Cardiac septum (tissue), 1 donor: Measurements from ENCODE around the gene RABEPK. TPM values are rescaled to one million over a fixed set of nuclear protein-coding genes. Genes with fewer than 3 reads are reported as not detected.
"Not testable (repeated sequence)": the region's sequence is repeated elsewhere in the genome, so short reads cannot be mapped to it uniquely, and the experiment has no call there.

Experiments used
- DNase-seq: peaks from one replicate; pipeline ENCODE4 v3.0.0-alpha.2; 2020; ENCODE audit warnings: low spot score
- intact Hi-C: fragments of 100-400 bp; cut with DNase I; formaldehyde crosslinking; loops from one replicate; pipeline ENCODE4 v1.14.0; 2022
- total RNA-seq: library from RNA; stranded (reverse); fragmentation: NEBNext Ultra II Directional; extraction: Animal tissue kit (Norgen Biotek cat#: 25700); gene quantifications from one replicate; pipeline ENCODE4 v1.2.1, GENCODE V29; 2021
- donor health status: DM: no; HTN: no; CAD: no.

The RABEPK gene
- total RNA-seq, 1 donor from 2014 or later: 9.4 TPM

- intact Hi-C loops: loop anchor here (5.0 kb wide), 2 partner anchors 38 to 298 kb away; partner anchors contain the start of genes GOLGA1 and RABEPK
- no peak for DNase-seq
These were observed 39.6 kb downstream of the RABEPK start for GRCh38 chr9:125239631-125240597.

GRCh38 chr9:125240649-125240999 lies 40.3 kb downstream of the RABEPK start:
- intact Hi-C loops: loop anchor here (5.0 kb wide), 2 partner anchors 38 to 298 kb away; partner anchors contain the start of genes GOLGA1 and RABEPK
- DNase-seq: no peak

GRCh38 chr9:125241000-125241862 lies 40.9 kb downstream of the RABEPK start, which contains the start of gene HSPA5:
HSPA5 (minus strand) TSS chr9:125241343; CDS start chr9:125241126, 217 bp downstream.
- intact Hi-C loops: loop anchor here (1.0 to 5.0 kb wide), 3 partner anchors 20 to 299 kb away; partner anchors contain the start of genes GAPVD1, GOLGA1 and RABEPK
- peak; percentile 99 for DNase-seq

- DNase-seq: peak; percentile 78
- intact Hi-C loops: loop anchor here (1.0 to 5.0 kb wide), 3 partner anchors 19 to 300 kb away; partner anchors contain the start of genes GAPVD1, GOLGA1 and RABEPK
These were observed 41.8 kb downstream of the RABEPK start for GRCh38 chr9:125241863-125242739.

- intact Hi-C loops: loop anchor here (5.0 kb wide), 2 partner anchors 42 to 302 kb away; partner anchors contain the start of genes GOLGA1 and RABEPK
These were observed 43.5 kb downstream of the RABEPK start for GRCh38 chr9:125243792-125244260.

GRCh38 chr9:125246261-125246667 lies 45.9 kb downstream of the RABEPK start:
- no peak for DNase-seq
- intact Hi-C loops: no loop called here

More at GRCh38 chr9:125243792-125244260, 43.5 kb downstream of the RABEPK start:
- DNase-seq: no peak

GRCh38 chr9:125254231-125254630 lies 53.9 kb downstream of the RABEPK start:
- intact Hi-C loops: loop anchor here (10.0 kb wide), 1 partner anchor 121 kb away; no protein-coding TSS in a partner anchor
- DNase-seq: no peak

- no peak for DNase-seq
- intact Hi-C loops: loop anchor here (10.0 kb wide), 1 partner anchor 119 kb away; no protein-coding TSS in a partner anchor
These were observed 55.5 kb downstream of the RABEPK start for GRCh38 chr9:125255781-125256391.

- intact Hi-C loops: loop anchor here (10.0 kb wide), 1 partner anchor 117 kb away; no protein-coding TSS in a partner anchor
These were observed 57.9 kb downstream of the RABEPK start for GRCh38 chr9:125258160-125258785.

GRCh38 chr9:125258832-125259534 lies 58.6 kb downstream of the RABEPK start:
- no peak for DNase-seq
- intact Hi-C loops: loop anchor here (10.0 kb wide), 1 partner anchor 116 kb away; no protein-coding TSS in a partner anchor

More at GRCh38 chr9:125258160-125258785, 57.9 kb downstream of the RABEPK start:
- no peak for DNase-seq

GRCh38 chr9:125260561-125260960 lies 60.2 kb downstream of the RABEPK start:
- intact Hi-C loops: loop anchor here (5.0 kb wide), 1 partner anchor 68 kb away; no protein-coding TSS in a partner anchor

GRCh38 chr9:125261501-125262293 lies 61.4 kb downstream of the RABEPK start, which contains the start of gene GAPVD1:
GAPVD1 (plus strand) TSS chr9:125261826; CDS start chr9:125298922, 37,096 bp downstream.
- intact Hi-C loops: loop anchor here (1.0 to 5.0 kb wide), 2 partner anchors 20 to 69 kb away; partner anchors contain the start of gene HSPA5

More at GRCh38 chr9:125260561-125260960, 60.2 kb downstream of the RABEPK start:
- no peak for DNase-seq

GRCh38 chr9:125262294-125262991 lies 62.1 kb downstream of the RABEPK start:
- intact Hi-C loops: loop anchor here (5.0 kb wide), 1 partner anchor 70 kb away; no protein-coding TSS in a partner anchor

More at GRCh38 chr9:125261501-125262293, 61.4 kb downstream of the RABEPK start, which contains the start of gene GAPVD1:
- DNase-seq: peak; percentile 95

GRCh38 chr9:125264068-125264467 lies 63.7 kb downstream of the RABEPK start:
- intact Hi-C loops: loop anchor here (5.0 kb wide), 1 partner anchor 72 kb away; no protein-coding TSS in a partner anchor
- DNase-seq: not testable (repeated sequence)

More at GRCh38 chr9:125262294-125262991, 62.1 kb downstream of the RABEPK start:
- no peak for DNase-seq
